ENCODE results near the gene USB1.

Gene USB1

GRCh38 chr16:58027916-58028455, 26.8 kb downstream of the USB1 start:
- TF ChIP-seq CTCF (IDR thresholded peaks at IDR 0.05) = no peak

GRCh38 chr16:58028541-58029070, 27.4 kb downstream of the USB1 start:
- no peak for TF ChIP-seq CTCF (IDR thresholded peaks at IDR 0.05)

GRCh38 chr16:58029410-58029809, 28.2 kb downstream of the USB1 start:
- no peak for TF ChIP-seq CTCF (IDR thresholded peaks at IDR 0.05)

- no peak for TF ChIP-seq CTCF (IDR thresholded peaks at IDR 0.05)
Measured at GRCh38 chr16:58030136-58030840, 29.1 kb downstream of the USB1 start.

- no peak for TF ChIP-seq CTCF (IDR thresholded peaks at IDR 0.05)
Measured at GRCh38 chr16:58031016-58031800, 30.0 kb downstream of the USB1 start.

- TF ChIP-seq CTCF (IDR thresholded peaks at IDR 0.05) = no peak
Measured at GRCh38 chr16:58032710-58033293, 31.6 kb downstream of the USB1 start.

GRCh38 chr16:58034128-58034685, 33.0 kb downstream of the USB1 start:
- TF ChIP-seq CTCF (IDR thresholded peaks at IDR 0.05) = no peak

Data from LNCAP (cell line).